Measurements from ENCODE around the gene RIN3.

The RIN3 gene

DNA sequence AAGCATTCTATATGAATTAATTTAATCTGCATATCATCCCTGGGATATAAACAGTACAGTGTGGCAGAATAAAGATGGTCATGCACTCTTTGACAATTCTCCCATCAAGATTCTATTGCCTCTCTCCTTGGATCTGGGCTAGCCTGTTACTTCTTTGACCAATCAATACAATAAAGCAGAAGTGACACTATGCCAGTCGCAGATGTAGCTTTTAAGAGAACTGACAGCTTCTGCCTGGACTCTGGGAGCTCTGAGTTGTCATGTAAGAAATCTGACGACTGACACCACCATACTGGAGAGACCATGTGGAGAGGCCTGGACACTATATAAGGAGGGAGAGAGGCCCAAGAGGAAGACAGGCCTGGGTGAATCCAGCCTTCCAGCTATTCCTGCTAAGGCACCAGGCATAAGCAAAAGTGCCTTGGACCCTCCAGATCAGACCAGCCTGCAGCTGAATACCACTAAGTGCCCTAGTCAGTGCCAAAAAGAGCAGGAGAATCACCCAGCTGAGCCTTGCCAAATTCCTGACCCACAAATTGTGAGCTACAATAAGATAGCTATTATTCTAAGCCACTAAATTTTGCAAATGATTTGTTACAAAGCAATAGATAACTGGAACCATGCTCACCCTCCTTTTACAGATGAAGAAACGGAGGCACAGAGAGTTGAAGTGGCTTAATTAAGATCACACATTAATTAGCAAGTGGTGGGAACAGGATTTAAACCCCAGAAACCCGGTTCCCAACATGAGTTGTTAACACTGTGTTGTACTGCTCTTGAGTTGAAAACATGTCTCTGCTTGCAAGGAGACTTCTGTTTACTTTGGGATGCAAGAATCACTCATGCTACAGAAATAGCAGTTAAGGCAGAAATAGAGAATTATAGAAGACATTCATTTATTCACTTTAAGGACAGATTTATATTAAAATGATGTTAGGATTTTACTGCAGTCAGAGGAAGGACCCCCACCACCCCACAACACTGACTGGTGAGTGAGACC is 84.6 kb downstream of the RIN3 start:
- DNase-seq (ENCODE audit: low read depth in 2 of 2), result no peak

DNA sequence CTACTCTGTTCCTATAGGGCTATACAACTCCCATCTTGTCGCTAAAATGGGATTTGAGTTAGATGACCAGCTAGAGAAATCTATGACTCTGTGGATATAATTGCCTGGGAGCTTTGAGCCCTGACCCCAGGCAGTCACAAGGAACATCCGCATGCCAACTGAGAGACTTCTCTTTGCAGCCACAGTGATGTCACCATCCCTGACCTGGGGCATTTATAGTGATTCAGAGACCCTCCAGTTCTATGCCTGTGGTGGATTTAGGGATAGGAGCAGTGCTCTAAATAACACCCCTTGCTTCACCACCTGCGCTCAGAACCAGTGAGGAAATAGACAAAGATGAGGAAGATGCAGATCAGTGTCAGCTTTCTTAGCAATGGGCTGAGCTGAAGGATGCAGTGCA is 86.2 kb downstream of the RIN3 start:
- DNase-seq (ENCODE audit: low read depth in 2 of 2), result no peak

DNA sequence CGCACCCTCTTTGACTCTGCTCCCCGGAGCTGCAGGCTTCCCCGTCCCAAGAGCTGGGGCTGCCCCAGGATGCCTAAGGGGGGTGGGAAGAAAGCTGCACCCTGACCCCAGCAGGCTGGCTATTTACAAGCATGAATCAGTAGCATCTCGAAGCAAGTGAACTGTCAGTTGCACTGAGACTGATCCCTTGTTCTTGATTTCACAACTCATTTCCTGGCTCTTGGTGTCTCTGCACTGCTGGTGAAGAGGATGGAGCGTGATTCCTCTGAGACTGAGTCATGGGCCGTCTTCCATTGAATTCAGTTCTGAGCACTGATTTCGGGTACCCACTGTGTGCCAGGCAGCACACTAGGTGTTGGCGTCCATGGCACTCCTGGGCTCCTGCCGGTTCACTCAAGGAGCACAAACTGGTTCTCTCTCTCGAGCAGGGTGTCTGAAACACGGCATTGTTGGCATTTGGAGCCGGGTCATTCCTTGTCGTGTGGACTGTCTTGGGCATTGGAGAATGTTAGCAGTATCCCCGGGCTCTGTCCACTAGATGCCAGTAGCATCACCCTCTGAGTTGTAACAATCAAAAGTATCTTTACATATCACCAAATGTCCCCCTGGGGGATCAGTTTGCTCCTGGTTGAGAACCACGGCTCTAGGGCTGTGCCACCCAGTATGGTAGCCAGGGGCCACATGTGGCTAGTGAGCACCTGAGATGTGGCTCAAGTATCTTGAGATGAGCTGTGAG is 86.9 kb downstream of the RIN3 start:
- no peak for DNase-seq (ENCODE audit: low read depth in 2 of 2)

DNA sequence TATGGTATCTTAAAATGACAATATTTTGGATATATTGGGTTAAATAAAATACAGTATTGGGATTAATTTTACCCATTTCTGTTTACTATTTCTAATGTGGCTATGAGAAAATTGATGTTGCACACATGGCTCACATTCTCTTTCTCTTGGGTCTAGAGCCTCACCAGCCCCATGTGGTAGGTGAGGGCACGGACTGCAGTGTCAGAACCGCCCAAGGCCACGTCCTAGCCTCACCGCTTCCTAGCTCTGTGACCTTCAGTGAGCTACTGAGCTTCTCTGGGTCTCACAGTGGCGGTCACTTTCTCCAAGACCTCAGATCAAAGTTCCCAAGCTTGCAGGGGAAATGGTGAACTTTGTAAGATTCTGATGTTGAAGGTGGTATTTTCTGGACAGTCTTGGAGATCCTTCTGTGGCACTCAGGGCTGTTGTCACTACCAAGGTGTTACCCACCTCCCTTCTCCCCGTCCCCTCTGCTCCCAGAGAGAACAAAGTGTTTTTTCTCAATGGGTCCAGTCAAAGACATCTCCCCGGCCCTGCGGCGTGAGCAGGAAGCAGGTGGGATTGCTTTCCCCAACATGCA is 87.6 kb downstream of the RIN3 start:
- no peak for DNase-seq (ENCODE audit: low read depth in 2 of 2)

DNA sequence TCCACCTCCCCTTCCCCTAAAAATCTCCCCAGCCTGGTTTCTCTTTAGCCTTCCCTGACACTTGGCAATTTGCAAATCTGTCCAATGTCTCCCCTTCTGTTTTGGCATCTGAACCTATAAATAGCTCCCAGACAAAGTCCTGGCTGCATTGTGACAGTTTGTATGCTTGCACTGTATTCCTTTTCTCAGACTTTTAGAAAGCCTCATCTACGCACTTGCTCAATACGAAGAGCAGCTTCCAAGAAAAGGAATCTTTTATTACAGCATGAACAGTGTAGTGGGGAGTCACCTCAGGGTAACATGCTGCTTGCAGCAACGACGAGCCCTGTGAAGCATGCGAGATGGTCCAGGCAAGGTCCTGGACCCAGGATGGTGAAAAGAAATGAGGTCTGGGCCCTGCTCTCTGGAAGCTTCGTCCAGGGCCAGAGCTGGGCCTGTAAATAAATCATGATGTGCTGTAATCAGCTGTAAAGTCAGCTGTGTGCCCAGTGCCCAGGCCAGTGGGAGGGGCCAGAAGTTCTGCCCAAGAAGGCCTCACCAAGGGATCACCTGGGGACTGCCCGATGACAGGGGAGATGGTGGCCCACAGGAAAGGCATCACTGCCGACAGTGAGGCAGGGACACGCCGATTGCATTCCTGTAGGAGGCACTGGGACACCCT is 88.3 kb downstream of the RIN3 start:
- no peak for DNase-seq (ENCODE audit: low read depth in 2 of 2)

- DNase-seq (ENCODE audit: low read depth in 2 of 2), result peak in 1 of 2 donors; percentile 29
Measured at GRCh38 chr14:92603309-92604242, 90.0 kb downstream of the RIN3 start.

DNA sequence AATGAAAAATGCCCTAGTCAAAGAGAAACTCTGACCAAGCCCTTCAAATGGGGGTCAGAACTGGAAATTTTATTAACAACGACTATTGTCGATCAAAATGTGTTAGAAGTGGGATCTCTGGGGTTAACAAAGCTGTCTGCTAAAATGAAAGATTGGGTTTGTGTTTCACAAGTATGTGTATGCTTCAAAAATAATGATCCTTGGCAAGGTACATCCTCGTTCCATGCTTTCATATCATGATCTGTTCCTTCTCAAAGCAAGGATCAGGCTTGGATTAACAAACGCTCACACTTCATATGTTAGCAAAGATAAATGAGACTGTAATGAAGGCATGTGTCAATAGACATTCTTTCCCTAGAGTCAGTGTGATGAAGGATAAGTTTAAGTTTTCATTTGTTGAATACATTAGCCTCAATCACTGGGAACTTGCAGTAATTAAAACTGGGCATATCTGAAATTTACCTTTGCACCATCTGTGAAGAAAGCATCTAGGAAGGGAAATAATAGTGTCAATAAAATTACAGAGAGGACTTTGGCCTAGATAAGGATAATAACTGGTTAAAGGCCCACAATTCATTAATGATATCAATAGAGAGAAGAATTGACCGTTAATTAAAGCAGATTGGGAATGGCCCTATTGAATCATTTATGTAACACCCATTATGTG is 91.8 kb downstream of the RIN3 start:
- no peak for DNase-seq (ENCODE audit: low read depth in 2 of 2)

DNA sequence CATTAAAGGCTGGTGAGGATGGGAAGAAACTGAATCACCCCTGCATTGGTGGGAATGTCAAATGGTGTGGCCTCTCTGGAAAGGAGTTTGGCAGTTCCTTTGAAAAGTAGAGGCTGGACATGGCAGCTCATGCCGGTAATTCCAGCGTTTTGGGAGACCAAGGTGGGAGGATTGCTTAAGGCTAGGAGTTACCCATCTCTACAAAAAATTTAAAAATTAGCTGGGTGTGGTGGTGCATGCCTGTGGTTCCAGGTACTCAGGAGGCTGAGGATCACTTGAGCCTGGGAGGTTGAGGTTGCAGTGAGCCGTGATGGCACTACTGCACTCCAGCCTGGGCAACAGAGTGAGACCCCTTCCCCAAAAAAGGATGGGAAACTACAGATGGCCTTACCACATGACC is 93.7 kb downstream of the RIN3 start:
- DNase-seq (ENCODE audit: low read depth in 2 of 2), result no peak

DNA sequence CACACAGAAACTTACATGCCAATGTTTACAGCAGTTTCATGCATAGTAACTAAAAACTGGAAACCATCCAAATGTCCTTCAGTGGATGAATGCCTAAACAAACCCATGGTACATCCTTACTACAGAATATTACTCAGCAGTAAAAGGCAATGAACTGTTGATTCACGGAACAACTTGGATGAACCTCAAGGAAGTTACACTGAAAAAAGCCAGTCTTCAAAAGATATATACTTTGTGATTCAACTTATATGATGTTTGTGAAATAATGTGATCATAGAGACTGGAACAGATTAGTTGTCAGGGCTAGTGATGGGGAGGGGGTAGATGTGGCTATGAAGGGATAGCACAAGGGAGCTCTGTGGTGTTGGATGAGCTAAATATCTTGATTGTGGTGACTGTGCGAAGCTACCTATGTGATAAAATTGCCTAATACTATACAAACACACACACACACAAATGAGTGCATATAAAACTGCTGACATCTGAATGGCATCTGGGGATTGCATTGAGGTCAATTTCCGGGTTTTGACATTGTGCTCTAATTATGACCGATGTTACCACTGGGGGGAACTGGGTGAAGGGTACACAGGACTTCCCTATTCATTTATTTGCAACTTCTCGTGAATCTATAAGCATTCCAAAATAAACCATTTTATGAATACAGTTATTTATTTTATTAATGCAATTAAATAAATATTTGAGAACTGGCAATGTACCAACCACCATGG is 94.3 kb downstream of the RIN3 start:
- no peak for DNase-seq (ENCODE audit: low read depth in 2 of 2)

- DNase-seq (ENCODE audit: low read depth in 2 of 2), result no peak
Measured at GRCh38 chr14:92609955-92610354, 96.4 kb downstream of the RIN3 start.

- DNase-seq (ENCODE audit: low read depth in 2 of 2), result no peak
Measured at GRCh38 chr14:92610849-92611271, 97.3 kb downstream of the RIN3 start.

GRCh38 chr14:92613008-92613658 is 99.6 kb downstream of the RIN3 start:
- DNase-seq (ENCODE audit: low read depth in 2 of 2), result peak in 1 of 2 donors; percentile 58

GRCh38 chr14:92613681-92614260 is 100.2 kb downstream of the RIN3 start:
- no peak for DNase-seq (ENCODE audit: low read depth in 2 of 2)

DNA sequence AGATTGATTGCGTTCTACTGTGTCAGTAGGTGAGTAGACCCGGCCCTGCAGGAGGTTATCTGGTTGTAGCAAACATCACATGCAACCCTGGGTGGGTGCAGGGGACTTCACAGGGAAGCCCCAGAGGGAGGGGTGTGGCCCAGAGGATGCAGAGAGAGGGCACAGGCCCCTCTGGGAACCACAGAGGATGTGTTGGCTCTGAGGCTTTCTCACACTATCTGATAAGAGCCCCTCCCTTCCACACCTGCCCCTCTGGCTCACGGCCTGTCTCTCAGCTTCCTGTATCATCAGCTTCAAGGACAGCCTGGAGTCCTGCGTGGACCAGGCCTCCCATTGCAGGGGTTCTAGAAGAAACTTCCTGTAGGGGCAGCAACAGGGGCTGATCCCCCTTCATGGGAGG is 101.9 kb downstream of the RIN3 start:
- peak; percentile 44 to 47 for DNase-seq (ENCODE audit: low read depth in 2 of 2)

GRCh38 chr14:92616178-92616577 is 102.6 kb downstream of the RIN3 start:
- no peak for DNase-seq (ENCODE audit: low read depth in 2 of 2)

- DNase-seq (ENCODE audit: low read depth in 2 of 2), result no peak
Measured at GRCh38 chr14:92617581-92617980, 104.0 kb downstream of the RIN3 start.

DNA sequence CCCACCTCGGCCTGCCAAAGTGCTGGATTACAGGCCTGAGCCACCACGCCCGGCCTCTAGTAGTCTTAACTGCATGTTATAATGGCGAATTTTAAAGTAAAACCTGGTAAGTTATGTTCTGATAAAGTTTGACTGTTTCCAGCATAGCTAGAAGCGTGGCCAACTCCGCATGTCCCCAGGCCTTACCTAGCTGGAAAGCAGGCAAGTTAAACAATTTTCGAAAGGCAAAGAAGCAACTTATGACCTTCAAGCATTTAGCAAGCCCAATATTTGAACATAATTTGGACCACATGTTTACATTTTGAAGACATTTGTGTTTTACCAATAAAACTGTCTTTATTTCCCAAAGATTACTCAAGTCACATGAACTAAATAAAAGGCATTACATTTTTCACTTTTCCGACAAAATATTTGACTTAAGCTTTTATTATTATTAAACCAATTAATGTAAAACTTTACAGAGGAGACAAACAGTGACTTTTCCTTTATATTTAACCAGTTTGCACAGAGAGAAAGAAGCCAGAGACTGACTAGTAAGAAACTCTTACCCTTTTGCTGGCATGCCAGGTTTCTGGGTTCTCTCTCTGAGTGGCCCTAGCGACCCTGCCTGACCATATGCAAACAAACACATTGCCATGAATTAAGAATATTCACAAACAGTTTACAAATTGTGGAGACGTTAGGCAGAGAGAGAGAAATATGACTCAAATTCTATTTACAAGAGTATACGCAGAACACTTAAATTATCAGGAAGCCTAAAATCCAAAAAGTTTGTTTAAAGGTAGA is 106.3 kb downstream of the RIN3 start:
- no peak for DNase-seq (ENCODE audit: low read depth in 2 of 2)

DNA sequence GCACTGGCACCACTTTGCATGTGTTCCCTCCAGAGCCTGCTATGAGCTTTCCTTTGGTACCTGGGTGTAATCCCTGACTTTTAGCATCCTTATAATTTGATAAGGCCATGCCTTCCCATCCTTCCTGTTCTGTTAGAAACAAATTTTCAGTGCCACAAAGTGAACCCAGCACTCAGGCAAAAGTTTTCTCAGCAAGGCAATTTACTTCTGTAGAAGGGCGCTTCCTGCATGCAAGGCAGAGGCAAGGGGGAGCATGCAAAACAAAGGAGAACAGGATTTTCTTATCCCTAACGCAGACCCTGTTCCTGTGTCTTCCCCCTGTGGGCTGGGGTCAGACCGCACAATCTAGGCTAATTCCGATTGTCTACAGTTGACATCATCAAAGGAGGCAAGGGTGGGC is 108.7 kb downstream of the RIN3 start:
- DNase-seq (ENCODE audit: low read depth in 2 of 2), result no peak

All from stimulated activated CD8-positive, alpha-beta memory T cell treated with anti-CD3 and anti-CD28 coated beads, Interleukin-7, amount 100 ng/mL, for 1 hour (primary cell).